Kidney epithelial cell (primary cell): Measurements from ENCODE around the gene SLC15A3. TPM values are rescaled to one million over a fixed set of nuclear protein-coding genes. Genes with fewer than 3 reads are reported as not detected.

Experiments used
- DNase-seq: peaks from one replicate; pipeline ENCODE4 v3.0.0-alpha.2; 2010; ENCODE audit warnings: low read depth
- H3K27me3 ChIP-seq: 2 replicates; pipeline ENCODE4 v1.6.0; 2011; ENCODE audit warnings: low read length; ENCODE audit not compliant: control insufficient read depth, insufficient read depth
- H3K36me3 ChIP-seq: 2 replicates; pipeline ENCODE4 v1.5.1; 2011; ENCODE audit warnings: low read length; ENCODE audit not compliant: control insufficient read depth, insufficient read depth
- H3K4me3 ChIP-seq: 2 replicates; pipeline ENCODE4 v1.5.1; 2011; ENCODE audit warnings: low read depth, mild to moderate bottlenecking, control low read depth, low read length
- CTCF ChIP-seq: IDR thresholded peaks from 2 replicates; pipeline ENCODE4 v1.5.1; 2011; ENCODE audit warnings: mild to moderate bottlenecking, moderate library complexity, low read length, control low read depth, inconsistent platforms; ENCODE audit not compliant: insufficient read depth, poor library complexity, severe bottlenecking
- total RNA-seq: library from RNA; depleted of rRNA; stranded (reverse); fragments of >200 nt; gene quantifications from 2 replicates; pipeline ENCODE4 v1.2.3, GENCODE V29; 2015

Gene SLC15A3
- total RNA-seq, 1 donor from 2014 or later, result 2.4 TPM

DNA sequence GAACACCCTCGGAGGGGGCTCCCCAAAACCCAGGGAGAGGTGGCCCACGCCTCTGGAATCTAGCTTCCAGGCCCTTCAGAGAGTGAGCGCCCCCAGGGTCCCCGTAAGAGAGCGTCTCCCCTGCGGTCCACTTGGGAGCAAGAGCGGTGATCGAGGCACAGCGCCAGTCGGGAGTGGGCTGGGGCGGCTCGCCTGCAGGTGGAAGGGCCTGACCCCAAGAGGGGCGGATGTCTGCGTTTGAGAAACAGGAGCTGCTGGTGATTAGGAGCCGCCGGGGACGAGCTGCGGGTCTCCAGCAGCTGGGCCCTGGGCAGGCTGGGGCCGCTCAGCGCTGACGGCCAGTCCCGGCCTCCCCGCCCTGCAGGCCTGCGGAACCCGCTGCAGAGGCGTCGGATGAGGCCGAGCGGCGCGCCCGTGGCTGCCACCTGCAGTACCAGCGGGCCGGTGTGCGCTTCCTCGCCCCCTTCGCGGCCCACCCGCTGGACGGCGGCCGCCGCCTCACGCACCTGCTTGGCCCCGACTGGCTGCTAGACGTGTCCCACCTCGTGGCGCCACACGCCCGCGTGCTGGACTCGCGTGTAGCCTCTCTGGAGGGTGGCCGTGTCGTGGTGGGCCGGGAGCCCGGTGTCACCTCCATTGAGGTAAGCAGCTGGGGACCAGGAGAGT is 17.7 kb downstream of the SLC15A3 start:
- Histone ChIP-seq H3K4me3 (no peak overlapping the region), H3K27me3 (no peaks in the 10 kb centered on the region), H3K36me3 (peaks cover 2% of the 10 kb centered on the region)
- no peak for TF ChIP-seq CTCF
- no peak for DNase-seq

DNA sequence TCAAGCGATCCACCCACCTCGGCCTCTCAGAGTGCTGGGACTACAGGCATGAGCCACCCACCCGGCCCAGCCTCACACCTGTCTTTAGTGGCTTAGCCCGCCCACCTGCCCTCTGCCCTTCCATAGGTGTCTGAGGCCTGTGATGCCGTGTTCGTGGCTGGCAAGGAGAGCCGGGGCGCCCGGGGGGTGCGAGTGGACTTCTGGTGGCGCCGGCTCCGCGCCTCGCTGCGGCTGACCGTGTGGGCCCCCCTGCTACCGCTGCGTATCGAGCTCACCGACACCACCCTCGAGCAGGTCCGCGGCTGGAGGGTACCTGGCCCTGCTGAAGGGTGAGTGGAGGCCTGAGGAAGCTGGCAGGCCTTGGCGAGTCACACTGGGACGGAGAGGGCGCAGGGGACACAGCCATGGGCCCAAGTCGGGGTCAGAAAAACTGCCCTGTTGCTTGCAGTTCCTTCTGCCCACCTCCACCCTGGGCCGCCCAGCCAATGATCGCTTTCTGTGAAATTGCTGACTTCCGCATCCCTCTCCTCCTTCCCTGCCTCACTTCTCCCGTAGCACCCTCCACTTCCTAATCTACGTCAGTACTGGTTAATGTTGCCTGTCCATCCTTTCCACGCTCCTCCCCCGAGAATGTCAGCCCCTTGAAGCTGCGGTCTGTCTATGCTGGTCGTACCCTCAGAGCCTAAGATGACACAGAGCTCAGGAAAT is 18.4 kb downstream of the SLC15A3 start:
- TF ChIP-seq CTCF, result no peak
- DNase-seq, result no peak
- no peaks in the 10 kb centered on the region for H3K27me3 ChIP-seq
- peaks cover 6% of the 10 kb centered on the region for H3K36me3 ChIP-seq
- H3K4me3 ChIP-seq, result no peak overlapping the region

DNA sequence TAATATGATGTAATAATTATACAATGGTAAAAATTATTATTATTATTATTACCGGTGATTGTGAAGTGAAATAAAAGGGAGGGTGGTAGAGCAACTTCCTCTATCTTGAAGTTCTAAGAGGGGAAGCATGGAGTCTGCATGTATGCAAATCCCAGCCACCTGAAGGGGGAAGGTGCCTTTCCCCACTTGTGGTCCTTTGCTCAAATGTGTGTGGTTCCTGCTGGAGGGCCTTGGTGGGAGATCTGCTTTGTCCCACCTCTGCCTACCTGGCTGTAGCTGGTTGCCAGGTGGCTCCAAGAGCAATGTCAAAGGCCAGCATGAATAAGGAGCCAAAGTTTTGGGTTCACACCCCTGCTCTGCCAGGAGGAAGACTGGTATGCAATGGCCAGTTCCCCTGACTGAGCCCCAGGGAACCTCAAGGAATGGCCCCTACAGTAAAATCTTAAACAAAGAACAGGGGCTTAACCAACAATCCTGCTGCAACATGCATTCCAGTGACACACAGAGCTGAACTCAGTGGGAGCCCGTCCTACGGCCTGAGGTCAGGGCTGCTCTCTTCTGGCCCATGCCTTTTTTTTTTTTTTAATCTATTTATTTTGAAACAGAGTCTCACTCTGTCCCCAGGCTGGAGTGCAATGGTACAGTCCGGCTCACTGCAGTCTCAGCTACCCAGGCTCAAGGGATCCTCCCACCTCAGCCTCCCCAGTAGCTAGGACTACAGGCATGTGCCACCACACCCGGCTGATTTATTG is 19.2 kb downstream of the SLC15A3 start:
- no peak overlapping the region for H3K4me3 ChIP-seq
- H3K27me3 ChIP-seq, result no peaks in the 10 kb centered on the region
- H3K36me3 ChIP-seq, result peaks cover 8% of the 10 kb centered on the region
- DNase-seq, result no peak
- TF ChIP-seq CTCF, result no peak

DNA sequence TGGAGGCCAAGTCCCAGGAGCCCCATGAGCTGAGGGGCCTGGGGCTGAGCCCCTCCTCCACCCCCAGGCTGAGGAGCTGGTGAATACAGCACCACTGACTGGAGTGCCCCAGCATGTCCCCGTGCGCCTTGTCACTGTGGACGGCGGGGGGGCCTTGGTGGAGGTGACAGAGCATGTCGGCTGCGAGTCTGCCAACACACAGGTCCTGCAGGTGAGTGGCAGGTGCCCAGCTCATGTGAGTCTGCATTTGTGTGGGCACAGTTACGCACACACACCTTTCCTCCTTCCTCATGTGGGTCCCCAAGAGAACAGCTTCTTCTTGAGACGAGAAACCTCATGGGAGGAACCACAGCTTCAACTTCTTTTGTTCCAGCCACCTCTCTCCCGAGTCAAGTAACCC is 20.1 kb downstream of the SLC15A3 start:
- DNase-seq, result no peak
- no peak for TF ChIP-seq CTCF
- peaks cover 8% of the 10 kb centered on the region for H3K36me3 ChIP-seq

DNA sequence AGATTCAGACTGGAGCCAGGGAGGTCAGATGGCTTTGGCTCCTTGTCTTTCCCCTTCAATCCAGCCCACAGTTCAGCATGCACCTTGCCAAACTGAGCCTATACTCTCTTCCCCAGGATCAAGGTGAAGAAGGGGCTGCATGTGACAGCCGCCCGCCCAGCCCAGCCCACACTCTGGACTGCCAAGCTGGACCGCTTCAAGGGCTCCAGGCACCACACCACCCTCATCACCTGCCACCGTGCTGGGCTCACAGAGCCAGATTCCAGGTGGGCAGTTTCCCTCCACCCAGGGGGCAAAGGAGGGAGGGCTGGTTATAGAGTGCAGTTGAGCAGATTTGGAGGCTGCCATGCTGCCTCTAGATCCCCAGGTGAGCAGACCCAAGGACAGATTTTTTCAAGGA is 21.6 kb downstream of the SLC15A3 start:
- H3K27me3 ChIP-seq, result no peaks in the 10 kb centered on the region
- no peak for DNase-seq
- H3K36me3 ChIP-seq, result peaks cover 8% of the 10 kb centered on the region
- H3K4me3 ChIP-seq, result no peak overlapping the region
- no peak for TF ChIP-seq CTCF

More for the DNA sequence above, 20.1 kb downstream of the SLC15A3 start:
- Histone ChIP-seq H3K27me3 (no peaks in the 10 kb centered on the region), H3K4me3 (no peak overlapping the region)
